ENCODE results near the gene DIO3. TPM values are rescaled to one million over a fixed set of nuclear protein-coding genes. Genes with fewer than 3 reads are reported as not detected.

The DIO3 gene
- total RNA-seq, 2 donors from 2014 or later = 0.82 to 6.9 TPM

DNA sequence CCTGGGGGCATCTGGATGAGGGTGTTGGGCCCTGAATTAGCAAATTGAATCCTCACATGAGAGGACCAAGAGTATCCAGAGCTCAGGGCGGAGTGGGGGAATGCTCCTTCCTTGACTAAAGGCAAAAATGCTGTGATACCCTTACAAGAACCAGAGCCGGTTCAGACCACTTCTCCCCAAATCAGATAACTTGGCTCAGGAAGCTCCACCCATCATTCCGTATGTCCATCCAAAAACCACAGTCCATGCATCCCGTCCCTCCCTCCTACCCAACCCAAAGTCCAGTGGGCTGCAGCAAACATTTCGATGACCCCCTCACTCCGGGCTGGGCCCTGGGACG lies 22.4 kb downstream of the DIO3 start:
- WGBS = 82% methylated on average over 7 of the region's 7 CpGs
- H3K9me3 ChIP-seq = no peaks in the 10 kb centered on the region
- intact Hi-C loops (cut with DNase I) = no loop called here
- H3K27ac ChIP-seq = no peak overlapping the region
- no peak overlapping the region for H3K4me3 ChIP-seq
- no peaks in the 10 kb centered on the region for H3K36me3 ChIP-seq
- no peak for TF ChIP-seq POLR2AphosphoS5 (IDR thresholded peaks at IDR 0.05)
- H3K4me1 ChIP-seq (replicated peaks) = no peaks in the 10 kb centered on the region
- no peaks in the 10 kb centered on the region for H3K27me3 ChIP-seq (replicated peaks; ENCODE audit: insufficient read depth)
- DNase-seq (ENCODE audit: low spot score) = no peak

DNA sequence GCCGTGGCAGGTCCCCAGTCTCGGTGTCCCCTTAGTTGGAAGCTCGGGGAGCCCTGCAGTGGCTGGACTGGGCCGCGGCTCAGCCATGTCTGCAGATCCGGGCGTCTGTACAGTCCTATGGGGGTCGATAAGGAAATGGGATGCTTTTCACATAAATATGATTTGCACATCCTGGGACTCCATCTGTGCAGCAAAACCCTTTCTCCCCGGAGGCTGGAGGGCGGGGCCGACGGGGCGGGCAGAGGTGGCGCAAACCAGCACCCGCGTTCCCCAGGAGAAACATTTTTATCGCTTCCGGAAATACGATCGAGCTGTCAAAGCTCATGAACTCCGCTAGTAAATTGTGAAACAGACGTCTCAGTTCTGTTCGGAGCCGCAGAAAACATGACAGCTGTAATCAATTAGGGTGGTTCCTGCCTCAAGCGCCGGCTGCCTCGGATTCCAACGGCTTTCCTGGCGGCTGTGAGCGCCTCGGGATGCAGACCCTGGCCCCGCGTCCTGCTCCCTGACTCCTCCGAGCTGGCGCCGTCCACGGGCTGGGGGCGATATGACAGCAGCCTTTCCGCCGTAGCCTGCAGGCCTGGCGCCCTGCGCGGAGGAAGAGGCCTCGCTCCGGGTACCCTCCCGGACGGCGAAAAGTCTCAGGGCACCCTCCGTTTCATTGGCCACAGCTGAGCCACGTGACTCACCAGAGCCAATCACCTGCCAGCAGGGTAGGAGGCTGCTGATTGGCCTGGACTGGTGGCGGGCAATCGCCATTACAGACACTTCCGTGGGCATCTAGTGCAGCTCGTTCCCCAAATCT lies 23.0 kb downstream of the DIO3 start:
- Histone ChIP-seq H3K27me3 (replicated peaks; ENCODE audit: insufficient read depth) (no peaks in the 10 kb centered on the region), H3K9me3 (no peaks in the 10 kb centered on the region), H3K27ac (no peak overlapping the region), H3K4me3 (no peak overlapping the region), H3K36me3 (no peaks in the 10 kb centered on the region), H3K4me1 (replicated peaks) (no peaks in the 10 kb centered on the region)
- intact Hi-C loops (cut with DNase I) = no loop called here
- DNase-seq (ENCODE audit: low spot score) = no peak
- TF ChIP-seq POLR2A (IDR thresholded peaks at IDR 0.05) = no peak
- no peak for TF ChIP-seq POLR2AphosphoS5 (IDR thresholded peaks at IDR 0.05)
- TF ChIP-seq, protein P1, sequence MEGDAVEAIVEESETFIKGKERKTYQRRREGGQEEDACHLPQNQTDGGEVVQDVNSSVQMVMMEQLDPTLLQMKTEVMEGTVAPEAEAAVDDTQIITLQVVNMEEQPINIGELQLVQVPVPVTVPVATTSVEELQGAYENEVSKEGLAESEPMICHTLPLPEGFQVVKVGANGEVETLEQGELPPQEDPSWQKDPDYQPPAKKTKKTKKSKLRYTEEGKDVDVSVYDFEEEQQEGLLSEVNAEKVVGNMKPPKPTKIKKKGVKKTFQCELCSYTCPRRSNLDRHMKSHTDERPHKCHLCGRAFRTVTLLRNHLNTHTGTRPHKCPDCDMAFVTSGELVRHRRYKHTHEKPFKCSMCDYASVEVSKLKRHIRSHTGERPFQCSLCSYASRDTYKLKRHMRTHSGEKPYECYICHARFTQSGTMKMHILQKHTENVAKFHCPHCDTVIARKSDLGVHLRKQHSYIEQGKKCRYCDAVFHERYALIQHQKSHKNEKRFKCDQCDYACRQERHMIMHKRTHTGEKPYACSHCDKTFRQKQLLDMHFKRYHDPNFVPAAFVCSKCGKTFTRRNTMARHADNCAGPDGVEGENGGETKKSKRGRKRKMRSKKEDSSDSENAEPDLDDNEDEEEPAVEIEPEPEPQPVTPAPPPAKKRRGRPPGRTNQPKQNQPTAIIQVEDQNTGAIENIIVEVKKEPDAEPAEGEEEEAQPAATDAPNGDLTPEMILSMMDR (IDR thresholded peaks at IDR 0.05) = no peak
- 70% methylated on average over 54 of the region's 54 CpGs for whole genome bisulfite sequencing

DNA sequence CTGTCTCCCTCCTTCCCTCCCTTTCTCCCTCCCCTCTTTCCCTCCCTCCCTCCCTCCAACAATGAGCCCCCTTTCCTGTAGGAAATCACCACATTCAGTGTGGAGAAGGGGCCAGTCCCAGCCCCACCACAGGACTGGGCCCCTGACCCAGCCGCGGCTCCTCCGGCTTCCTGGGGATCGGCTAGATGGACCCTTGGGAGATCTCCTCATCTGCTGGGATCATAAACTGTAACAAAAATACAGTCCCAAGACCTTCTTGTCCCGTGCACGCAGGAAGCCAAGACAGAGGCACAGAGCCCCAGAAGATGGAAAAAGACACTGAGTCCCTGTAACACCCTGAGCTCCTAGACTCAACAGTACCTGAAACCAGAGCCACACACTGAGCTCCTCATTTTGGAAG lies 23.9 kb downstream of the DIO3 start:
- no peaks in the 10 kb centered on the region for H3K4me1 ChIP-seq (replicated peaks)
- H3K9me3 ChIP-seq = no peaks in the 10 kb centered on the region
- no peaks in the 10 kb centered on the region for H3K36me3 ChIP-seq
- H3K27me3 ChIP-seq (replicated peaks; ENCODE audit: insufficient read depth) = no peaks in the 10 kb centered on the region
- TF ChIP-seq POLR2A (IDR thresholded peaks at IDR 0.05) (no peak), POLR2AphosphoS5 (IDR thresholded peaks at IDR 0.05) (no peak)
- TF ChIP-seq, protein P1 (IDR thresholded peaks at IDR 0.05) = no peak
- no peak for DNase-seq (ENCODE audit: low spot score)
- no peak overlapping the region for H3K27ac ChIP-seq
- no peak overlapping the region for H3K4me3 ChIP-seq
- 69% methylated on average over 6 of the region's 6 CpGs for WGBS
- intact Hi-C loops (cut with DNase I) = no loop called here

DNA sequence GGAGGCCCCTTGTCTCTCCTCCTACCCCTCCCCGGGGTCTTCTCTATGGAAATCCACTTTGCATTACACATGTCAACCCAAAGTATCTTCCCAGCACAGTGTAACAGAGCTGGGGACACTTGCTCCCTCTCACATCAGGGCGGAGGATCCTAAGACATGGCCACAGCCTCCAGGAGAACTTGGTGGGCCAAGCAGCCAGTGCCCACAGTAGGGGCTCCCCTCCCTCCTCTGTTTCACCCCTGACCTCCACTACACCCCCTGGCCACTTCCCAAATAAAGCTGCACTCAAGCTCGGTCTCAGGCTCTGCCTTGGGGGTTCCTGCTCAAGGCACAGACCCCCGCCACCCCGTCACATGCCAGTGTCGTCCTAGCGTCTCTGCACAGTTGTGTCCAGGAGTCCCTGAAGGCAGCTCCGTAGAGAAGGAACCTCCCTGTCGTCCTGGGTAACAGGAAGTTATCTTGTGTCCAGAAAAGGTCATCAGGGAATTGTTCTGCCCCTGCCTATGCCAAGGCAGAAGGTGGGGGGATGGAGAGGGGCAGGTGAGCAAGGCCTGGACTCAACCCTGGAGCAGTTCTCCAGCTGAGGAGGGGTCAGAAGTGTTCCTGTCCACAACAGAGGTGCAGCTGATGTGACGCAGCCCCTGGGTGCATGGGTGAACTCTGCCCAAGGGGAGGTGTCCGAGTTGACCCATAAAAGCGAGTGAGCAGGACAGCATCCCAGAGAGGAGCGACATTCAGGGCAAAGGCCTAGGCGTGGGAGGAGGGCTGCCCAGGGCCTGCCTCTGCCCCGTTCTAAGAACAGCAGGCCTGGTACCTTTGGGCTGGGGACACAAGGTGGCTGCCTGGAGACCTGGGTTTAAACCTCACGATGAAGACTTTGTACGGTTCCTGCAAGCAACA lies 25.5 kb downstream of the DIO3 start:
- 91% methylated on average over 17 of the region's 17 CpGs for WGBS
- intact Hi-C loops (cut with DNase I) = no loop called here

DNA sequence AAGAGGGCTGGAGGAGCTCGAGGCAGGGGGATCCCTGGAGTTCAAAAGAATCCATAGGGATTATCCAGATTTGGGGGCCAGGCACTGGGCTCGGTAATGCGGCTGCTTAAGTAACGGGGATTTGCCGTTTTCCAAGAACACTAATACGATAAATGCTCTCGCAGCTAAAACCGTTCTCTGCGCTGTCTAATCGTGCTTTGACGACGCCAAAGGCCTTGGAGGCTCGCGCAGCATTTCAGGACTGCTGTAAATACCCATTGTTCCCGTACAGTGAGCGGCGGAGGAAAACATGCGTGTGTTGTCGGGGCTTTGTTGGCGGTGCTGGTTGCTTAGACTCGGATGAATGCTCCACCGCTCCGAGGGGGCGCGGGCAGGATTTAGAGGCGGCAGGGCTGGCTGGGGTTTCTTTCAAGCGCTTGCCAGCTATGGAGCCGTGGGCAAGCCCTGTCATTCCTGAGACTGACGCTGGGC lies 26.2 kb downstream of the DIO3 start:
- H3K4me1 ChIP-seq (replicated peaks) = no peaks in the 10 kb centered on the region
- H3K27me3 ChIP-seq (replicated peaks; ENCODE audit: insufficient read depth) = no peaks in the 10 kb centered on the region
- no peak overlapping the region for H3K27ac ChIP-seq
- no peak for DNase-seq (ENCODE audit: low spot score)
- 92% methylated on average over 29 of the region's 29 CpGs for WGBS
- no peak overlapping the region for H3K4me3 ChIP-seq
- intact Hi-C loops (cut with DNase I) = no loop called here
- TF ChIP-seq, protein P1 (IDR thresholded peaks at IDR 0.05) = no peak
- no peak for TF ChIP-seq POLR2AphosphoS5 (IDR thresholded peaks at IDR 0.05)
- TF ChIP-seq POLR2A (IDR thresholded peaks at IDR 0.05) = no peak
- H3K36me3 ChIP-seq = no peaks in the 10 kb centered on the region
- no peaks in the 10 kb centered on the region for H3K9me3 ChIP-seq

More for the DNA sequence above, 25.5 kb downstream of the DIO3 start:
- Histone ChIP-seq H3K4me1 (replicated peaks) (no peaks in the 10 kb centered on the region), H3K27me3 (replicated peaks; ENCODE audit: insufficient read depth) (no peaks in the 10 kb centered on the region), H3K36me3 (no peaks in the 10 kb centered on the region), H3K4me3 (no peak overlapping the region), H3K9me3 (no peaks in the 10 kb centered on the region), H3K27ac (no peak overlapping the region)
- DNase-seq (ENCODE audit: low spot score) = no peak
- no peak for TF ChIP-seq POLR2A (IDR thresholded peaks at IDR 0.05)
- TF ChIP-seq, protein P1 (IDR thresholded peaks at IDR 0.05) = no peak
- no peak for TF ChIP-seq POLR2AphosphoS5 (IDR thresholded peaks at IDR 0.05)
